Activated T-cell treated with anti-CD3 and anti-CD28 coated beads, Interleukin-2, amount 50 U/mL, for 72 hours (primary cell): ENCODE measurements around the gene SYTL5. TPM values are rescaled to one million over a fixed set of nuclear protein-coding genes. Genes with fewer than 3 reads are reported as not detected.
A peak's percentile ranks its signal among the peaks of the same experiment; 100 is the strongest.
"Not testable (repeated sequence)": the region's sequence is repeated elsewhere in the genome, so short reads cannot be mapped to it uniquely, and the experiment has no call there.

Experiments
- ATAC-seq, 2 donors: fragments of 150-1000 bp; cut with Tn5 transposase; replicated peaks in 1 of 2; 2 replicates each; pipeline ENCODE4 v1.10.0; 2021; ENCODE audit warnings: moderate library complexity in 2 of 2, mild to moderate bottlenecking in 1 of 2
- DNase-seq, 2 donors: peaks; one replicate each; pipeline ENCODE4 v3.0.0; 2021 to 2022; ENCODE audit warnings: mixed read lengths in 1 of 2
- H3K27ac Mint-ChIP-seq: one replicate; pipeline ENCODE4 v1.8.0; 2022; ENCODE audit warnings: mild to moderate bottlenecking, moderate library complexity, mixed read lengths
- H3K27me3 Mint-ChIP-seq: one replicate; pipeline ENCODE4 v1.8.0; 2022; ENCODE audit warnings: low read depth, mixed read lengths
- H3K36me3 Mint-ChIP-seq, 2 donors: one replicate each; pipeline ENCODE4 v1.8.0; 2022; ENCODE audit warnings: mixed read lengths in 2 of 2, mild to moderate bottlenecking in 1 of 2; ENCODE audit not compliant: insufficient read depth in 2 of 2
- H3K4me1 Mint-ChIP-seq: one replicate; pipeline ENCODE4 v1.8.0; 2022; ENCODE audit warnings: low read depth, mixed read lengths
- H3K4me3 Mint-ChIP-seq, 2 donors: one replicate each; pipeline ENCODE4 v1.8.0; 2022; ENCODE audit warnings: mild to moderate bottlenecking in 2 of 2, mixed read lengths in 2 of 2, moderate library complexity in 2 of 2
- H3K9me3 Mint-ChIP-seq, 2 donors: one replicate each; pipeline ENCODE4 v1.8.0; 2022; ENCODE audit warnings: mixed read lengths in 2 of 2
- total RNA-seq, 2 donors: library from RNA; stranded (reverse); gene quantifications; one replicate each; pipeline ENCODE4 v1.2.3, GENCODE V29; 2022

Gene SYTL5
- not detected for total RNA-seq

DNA sequence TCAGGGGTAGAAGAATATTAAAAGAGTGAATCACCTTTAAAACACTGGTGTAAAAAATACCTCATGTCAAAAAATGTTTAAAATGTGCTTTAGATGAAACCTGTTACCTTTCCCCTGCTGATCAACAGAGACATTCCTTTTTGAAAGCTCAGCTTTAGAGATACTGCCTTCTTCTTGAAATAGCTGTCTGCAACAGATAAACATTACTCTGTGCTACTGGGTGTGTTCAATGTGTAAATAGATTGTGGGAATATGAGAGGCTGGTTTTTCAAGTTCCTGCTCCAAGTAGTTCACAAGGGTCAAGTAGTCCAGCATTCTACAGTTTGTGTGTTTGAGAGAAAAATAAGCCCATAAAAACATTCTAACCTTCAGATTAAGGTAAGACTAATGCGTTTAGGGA, at the start of gene SYTL5:
Gene SYTL5 (plus strand): TSS at position 263 of the 400 bp plus-strand sequence. CDS start 27,337 bp downstream, outside the sequence.
- no peaks in the 10 kb centered on the region for H3K4me1 Mint-ChIP-seq
- no peaks in the 10 kb centered on the region for H3K36me3 Mint-ChIP-seq
- peaks cover 44% of the 10 kb centered on the region for H3K27me3 Mint-ChIP-seq
- peaks cover 1 to 6% of the 10 kb centered on the region in 2 donors for H3K9me3 Mint-ChIP-seq
- DNase-seq (no peak), ATAC-seq (no peak)
- H3K4me3 Mint-ChIP-seq = no peak within 1 kb of the TSS
- H3K27ac Mint-ChIP-seq = no peak within 1 kb of the TSS

DNA sequence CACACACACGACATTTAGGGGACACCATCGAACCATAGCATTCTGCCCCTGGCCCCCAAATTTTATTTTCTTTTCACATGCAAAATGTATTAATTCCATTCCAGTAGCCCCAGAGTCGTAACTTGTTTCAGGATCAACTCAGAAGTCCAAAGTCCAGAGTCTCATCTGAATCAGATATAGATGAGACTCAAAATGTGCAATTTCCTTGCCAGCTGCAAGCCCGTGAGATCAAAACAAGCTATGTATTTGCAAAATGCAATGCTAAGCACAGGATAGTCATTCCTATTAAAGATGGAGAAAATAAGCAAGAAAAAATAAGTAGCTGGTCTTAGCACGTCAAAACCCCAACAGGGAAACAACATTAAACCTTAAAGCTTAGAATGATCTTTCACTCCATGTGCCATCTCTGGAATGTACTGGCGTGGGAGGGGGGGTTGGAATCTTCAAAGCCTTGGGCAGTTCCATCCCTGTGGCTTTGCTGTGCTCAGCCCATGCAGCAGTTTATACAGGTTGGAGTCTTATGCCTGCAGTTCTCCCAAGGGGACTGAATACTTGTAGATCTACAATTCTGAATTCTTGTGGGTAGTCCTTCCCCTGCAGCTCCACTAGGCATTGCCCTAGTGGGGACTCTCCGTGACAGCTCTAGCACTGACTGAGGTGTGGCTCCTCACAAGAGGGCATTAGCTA, 47.7 kb upstream of the SYTL5 start:
- peaks cover 5% of the 10 kb centered on the region for H3K4me1 Mint-ChIP-seq
- H3K9me3 Mint-ChIP-seq = peaks cover 0 to 2% of the 10 kb centered on the region in 2 donors
- H3K27me3 Mint-ChIP-seq = peaks cover 18% of the 10 kb centered on the region
- H3K4me3 Mint-ChIP-seq = no peak overlapping the region
- no peak overlapping the region for H3K27ac Mint-ChIP-seq
- H3K36me3 Mint-ChIP-seq = no peaks in the 10 kb centered on the region
- DNase-seq (no peak), ATAC-seq (no peak)

DNA sequence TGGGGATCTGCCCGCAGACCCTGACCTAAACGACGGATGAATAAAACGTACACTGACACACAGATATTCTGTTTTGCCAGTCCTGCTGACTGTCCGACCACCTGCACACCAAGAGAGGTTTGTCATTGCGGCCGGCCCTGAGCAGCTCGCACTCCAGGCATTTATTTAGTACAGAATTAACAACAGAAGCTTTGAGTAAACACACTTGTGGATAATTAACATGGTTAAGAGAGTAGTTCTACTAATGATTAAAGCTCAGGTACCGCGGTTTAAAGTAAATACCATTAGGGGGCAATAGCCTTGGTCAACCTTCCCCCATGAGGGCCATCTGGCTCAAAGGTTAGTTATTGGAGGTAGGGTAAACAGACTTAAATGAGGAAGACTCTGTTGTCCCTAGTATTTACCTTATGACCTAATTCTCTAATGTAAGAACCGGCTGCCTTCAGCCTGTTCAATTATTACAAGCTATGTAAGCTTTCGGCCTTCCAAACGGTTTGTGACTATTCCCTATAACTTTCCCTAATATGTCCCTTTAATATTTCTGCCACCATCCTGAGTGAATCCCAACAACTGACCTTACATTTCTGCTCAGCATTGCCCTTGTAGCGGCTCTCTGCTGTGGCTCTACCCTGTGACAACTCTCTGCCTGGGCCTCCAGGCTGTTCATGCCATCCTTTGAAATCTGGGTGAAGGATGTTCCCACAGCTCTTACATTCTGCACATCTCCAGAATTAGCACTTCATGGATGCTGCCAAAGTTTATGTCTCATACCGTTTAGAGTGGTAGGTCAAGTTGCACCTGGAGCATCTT, 46.9 kb upstream of the SYTL5 start:
- no peak for ATAC-seq
- H3K9me3 Mint-ChIP-seq = peaks cover 0 to 2% of the 10 kb centered on the region in 2 donors
- DNase-seq = no peak
- no peak overlapping the region for H3K4me3 Mint-ChIP-seq
- peaks cover 18% of the 10 kb centered on the region for H3K27me3 Mint-ChIP-seq
- no peaks in the 10 kb centered on the region for H3K36me3 Mint-ChIP-seq
- peaks cover 5% of the 10 kb centered on the region for H3K4me1 Mint-ChIP-seq
- no peak overlapping the region for H3K27ac Mint-ChIP-seq

DNA sequence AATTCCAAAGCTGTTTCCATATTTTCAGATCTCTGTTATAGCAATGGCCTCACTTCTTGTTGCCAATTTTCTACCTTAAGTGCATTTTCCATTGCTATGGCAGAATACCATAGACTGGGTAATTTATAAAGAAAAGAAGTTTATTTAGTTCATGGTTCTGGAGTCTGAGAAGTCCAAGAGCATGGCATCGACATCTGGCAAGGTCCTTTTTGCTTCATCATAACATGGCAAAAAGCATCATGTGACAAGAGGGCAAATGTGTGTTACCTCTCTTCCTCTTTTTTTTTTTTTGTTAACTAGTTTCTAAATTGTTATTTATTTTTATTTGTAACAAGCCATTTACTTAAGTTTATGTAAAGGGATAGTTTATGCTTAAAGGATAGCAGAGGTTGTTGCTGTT, 45.2 kb upstream of the SYTL5 start:
- DNase-seq (no peak), ATAC-seq (no peak)
- H3K36me3 Mint-ChIP-seq = no peaks in the 10 kb centered on the region
- peaks cover 18% of the 10 kb centered on the region for H3K27me3 Mint-ChIP-seq
- H3K4me3 Mint-ChIP-seq = no peak overlapping the region
- peaks cover 5% of the 10 kb centered on the region for H3K4me1 Mint-ChIP-seq
- H3K27ac Mint-ChIP-seq = no peak overlapping the region
- peaks cover 0 to 2% of the 10 kb centered on the region in 2 donors for H3K9me3 Mint-ChIP-seq

DNA sequence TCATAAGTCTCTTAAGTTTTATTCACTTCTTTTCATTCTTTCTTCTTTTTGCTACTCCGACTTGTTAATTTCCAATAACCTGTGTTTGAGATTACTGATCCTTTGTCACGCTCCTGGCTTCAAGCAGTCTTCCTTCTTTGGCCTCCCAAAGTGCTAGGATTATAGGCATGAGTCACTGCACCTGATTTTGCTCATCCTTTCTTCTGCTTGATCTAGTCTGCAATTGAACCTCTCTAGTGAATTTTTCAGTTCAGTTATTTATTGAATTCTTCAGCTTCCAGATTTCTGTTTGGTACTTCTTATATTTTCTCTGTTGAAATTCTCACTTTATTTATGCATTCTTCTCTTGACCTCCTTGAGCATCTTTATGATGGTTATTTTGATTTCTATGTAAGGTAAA, 38.6 kb upstream of the SYTL5 start:
- no peak for DNase-seq
- H3K9me3 Mint-ChIP-seq = peaks cover 0 to 6% of the 10 kb centered on the region in 2 donors
- H3K4me1 Mint-ChIP-seq = no peaks in the 10 kb centered on the region
- H3K27ac Mint-ChIP-seq = no peak overlapping the region
- ATAC-seq = no peak
- H3K27me3 Mint-ChIP-seq = peaks cover 20% of the 10 kb centered on the region
- H3K4me3 Mint-ChIP-seq = no peak overlapping the region
- peaks cover 0 to 2% of the 10 kb centered on the region in 2 donors for H3K36me3 Mint-ChIP-seq

DNA sequence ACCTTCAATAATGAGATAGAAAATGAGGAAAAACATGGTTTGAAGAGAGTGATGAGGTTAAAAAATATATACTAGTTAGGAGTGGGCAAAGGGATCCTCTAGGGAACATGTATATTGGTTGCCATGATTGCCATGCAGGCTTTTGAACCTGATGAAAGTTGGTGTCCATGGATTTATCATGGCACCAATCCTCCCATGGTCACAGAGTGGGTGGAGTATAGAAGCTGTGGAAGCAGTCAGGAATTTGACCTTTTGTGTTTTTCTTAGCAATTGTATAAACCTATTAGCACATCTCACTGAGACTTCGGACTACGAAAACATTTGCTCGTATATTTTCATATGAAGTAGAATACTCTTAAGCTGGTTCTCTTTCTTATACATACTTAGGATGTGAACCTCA, 30.9 kb upstream of the SYTL5 start:
- DNase-seq (no peak), ATAC-seq (no peak)
- Mint-ChIP-seq H3K36me3 (peaks cover 0 to 3% of the 10 kb centered on the region in 2 donors), H3K4me3 (no peak overlapping the region), H3K4me1 (peaks cover 14% of the 10 kb centered on the region), H3K27ac (no peak overlapping the region), H3K27me3 (peaks cover 76% of the 10 kb centered on the region), H3K9me3 (no peaks in the 10 kb centered on the region)

DNA sequence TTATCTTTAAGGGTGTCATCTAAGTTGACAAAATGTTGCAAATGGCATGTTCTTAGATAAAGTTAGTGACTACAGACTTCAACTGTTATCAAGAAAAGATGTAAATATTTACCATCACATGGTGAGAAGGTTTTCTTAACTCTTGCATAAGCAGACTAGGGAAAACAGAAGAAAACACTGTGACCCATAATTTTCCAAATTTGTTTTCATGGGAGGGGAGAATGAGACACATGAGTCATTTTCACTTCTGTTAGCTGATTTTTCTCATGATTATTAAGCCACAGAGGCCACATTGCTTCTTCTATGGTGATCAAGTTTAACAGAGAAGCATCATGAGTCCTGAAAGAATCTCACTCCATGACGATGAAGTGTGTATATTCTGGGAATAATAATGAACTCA, 30.2 kb upstream of the SYTL5 start:
- ATAC-seq (no peak), DNase-seq (no peak)
- H3K27ac Mint-ChIP-seq = no peak overlapping the region

DNA sequence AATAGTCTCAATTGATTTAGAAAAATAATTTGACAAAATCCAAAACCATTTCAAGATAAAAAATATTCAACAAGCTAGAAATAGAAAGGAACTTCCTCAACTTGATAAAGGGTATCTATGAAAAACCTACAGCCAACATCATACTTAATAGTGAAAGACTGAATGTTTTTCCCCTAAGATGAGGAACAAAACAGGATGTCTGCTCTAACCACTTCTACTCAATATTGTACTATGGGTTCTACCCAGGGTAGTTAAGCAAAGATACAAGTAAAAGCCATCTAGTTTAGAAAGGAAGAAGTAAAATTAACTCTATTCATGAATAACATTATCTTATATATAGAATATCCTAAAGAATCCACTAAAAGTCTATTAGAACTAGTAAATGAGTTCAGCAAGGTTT, 21.5 kb upstream of the SYTL5 start:
- Mint-ChIP-seq H3K27ac (no peak overlapping the region), H3K36me3 (no peaks in the 10 kb centered on the region), H3K4me3 (no peak overlapping the region), H3K27me3 (peaks cover 38% of the 10 kb centered on the region), H3K9me3 (no peaks in the 10 kb centered on the region), H3K4me1 (peaks cover 5% of the 10 kb centered on the region)
- DNase-seq = no peak
- ATAC-seq = peak; percentile 78

More for the DNA sequence above, 30.2 kb upstream of the SYTL5 start:
- no peak overlapping the region for H3K4me3 Mint-ChIP-seq
- H3K9me3 Mint-ChIP-seq = no peaks in the 10 kb centered on the region
- H3K27me3 Mint-ChIP-seq = peaks cover 72% of the 10 kb centered on the region
- peaks cover 14% of the 10 kb centered on the region for H3K4me1 Mint-ChIP-seq
- peaks cover 0 to 3% of the 10 kb centered on the region in 2 donors for H3K36me3 Mint-ChIP-seq

DNA sequence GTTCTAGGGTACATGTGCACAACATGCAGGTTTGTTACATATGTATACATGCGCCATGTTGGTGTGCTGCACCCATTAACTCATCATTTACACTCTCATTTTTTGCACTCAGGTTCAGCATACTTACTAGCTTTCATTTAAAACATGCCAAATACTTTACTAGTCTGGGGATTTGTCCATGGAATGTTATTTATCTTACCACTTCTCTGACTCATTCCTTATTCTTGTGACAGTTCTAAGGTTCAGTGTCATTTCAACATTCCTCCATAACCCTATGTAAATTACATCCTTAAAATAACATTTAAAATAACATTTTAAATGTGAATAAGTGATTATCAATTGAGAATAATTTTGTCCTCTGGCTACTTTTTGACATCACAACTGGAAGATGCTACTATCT, 19.5 kb upstream of the SYTL5 start:
- Mint-ChIP-seq H3K27ac (no peak overlapping the region), H3K4me3 (no peak overlapping the region), H3K4me1 (peaks cover 5% of the 10 kb centered on the region), H3K9me3 (no peaks in the 10 kb centered on the region), H3K36me3 (no peaks in the 10 kb centered on the region), H3K27me3 (peaks cover 37% of the 10 kb centered on the region)
- DNase-seq = no peak
- ATAC-seq = no peak

DNA sequence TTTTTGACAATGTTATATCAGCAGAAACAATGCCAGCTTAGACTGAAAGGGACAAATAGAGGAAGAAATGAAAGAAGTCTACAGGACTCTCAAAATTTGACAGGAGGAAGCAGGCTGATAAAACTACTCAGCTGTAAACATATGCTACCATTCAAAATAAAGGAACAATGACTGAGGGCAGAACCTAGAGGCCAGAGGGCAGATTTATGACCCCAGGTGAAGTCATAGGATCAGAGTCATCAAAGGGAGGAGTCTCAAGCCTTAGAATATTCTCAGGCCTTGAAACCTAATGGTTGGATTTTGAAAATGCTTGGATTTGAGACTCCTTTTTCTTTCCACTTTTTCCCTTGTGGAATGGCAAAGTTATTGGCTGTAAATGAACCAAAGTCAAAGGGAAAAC, 17.0 kb upstream of the SYTL5 start:
- ATAC-seq = no peak
- H3K36me3 Mint-ChIP-seq = no peaks in the 10 kb centered on the region
- no peak overlapping the region for H3K27ac Mint-ChIP-seq

DNA sequence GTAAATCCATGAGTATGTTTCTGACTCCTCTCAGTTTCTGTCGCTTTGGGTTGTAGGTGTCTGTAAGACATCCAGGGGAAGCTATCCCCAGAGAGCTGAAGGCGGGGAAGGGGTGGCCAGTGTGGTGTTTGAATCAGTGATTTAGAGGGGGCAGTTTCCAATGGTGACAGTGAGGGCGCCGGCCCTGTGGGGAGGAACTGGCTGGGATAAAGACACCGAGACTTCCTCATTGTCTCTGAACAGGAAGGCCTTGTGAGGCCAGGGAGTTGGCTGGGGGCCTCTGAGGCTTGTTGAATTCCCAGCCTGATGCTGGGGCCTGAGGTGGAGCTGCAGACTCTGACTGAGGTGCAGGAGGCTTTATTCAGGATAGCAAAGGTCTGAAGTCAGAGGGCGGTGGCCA, 15.1 kb upstream of the SYTL5 start:
- not testable (repeated sequence) for H3K9me3 Mint-ChIP-seq, H3K4me3 Mint-ChIP-seq, ATAC-seq, H3K4me1 Mint-ChIP-seq, H3K27ac Mint-ChIP-seq, DNase-seq, H3K36me3 Mint-ChIP-seq
- peaks cover 29% of the 10 kb centered on the region for H3K27me3 Mint-ChIP-seq

More for the DNA sequence above, 17.0 kb upstream of the SYTL5 start:
- Mint-ChIP-seq H3K27me3 (peaks cover 29% of the 10 kb centered on the region), H3K9me3 (no peaks in the 10 kb centered on the region), H3K4me3 (no peak overlapping the region), H3K4me1 (no peaks in the 10 kb centered on the region)
- no peak for DNase-seq

DNA sequence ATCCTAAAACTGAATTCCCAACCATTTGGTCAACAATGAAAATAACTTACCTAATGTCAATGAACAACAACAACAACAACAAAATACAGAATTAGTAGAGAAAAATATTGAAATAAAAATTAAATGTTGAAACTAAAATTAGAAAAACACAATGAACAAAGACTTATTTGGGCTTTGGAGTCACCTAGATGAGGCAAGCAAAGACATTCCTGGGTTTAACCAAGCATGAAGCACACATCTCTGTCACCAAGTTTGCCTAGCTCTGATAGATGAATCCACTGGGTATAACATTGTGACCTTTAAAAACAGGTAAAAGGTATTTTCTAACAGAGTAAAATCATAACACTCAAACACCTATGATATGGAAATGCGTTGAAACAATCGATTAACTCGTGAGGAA, 13.2 kb upstream of the SYTL5 start:
- Mint-ChIP-seq H3K27me3 (peaks cover 21% of the 10 kb centered on the region), H3K27ac (no peak overlapping the region), H3K36me3 (no peaks in the 10 kb centered on the region), H3K4me1 (no peaks in the 10 kb centered on the region), H3K4me3 (no peak overlapping the region), H3K9me3 (no peaks in the 10 kb centered on the region)
- ATAC-seq = no peak
- no peak for DNase-seq

DNA sequence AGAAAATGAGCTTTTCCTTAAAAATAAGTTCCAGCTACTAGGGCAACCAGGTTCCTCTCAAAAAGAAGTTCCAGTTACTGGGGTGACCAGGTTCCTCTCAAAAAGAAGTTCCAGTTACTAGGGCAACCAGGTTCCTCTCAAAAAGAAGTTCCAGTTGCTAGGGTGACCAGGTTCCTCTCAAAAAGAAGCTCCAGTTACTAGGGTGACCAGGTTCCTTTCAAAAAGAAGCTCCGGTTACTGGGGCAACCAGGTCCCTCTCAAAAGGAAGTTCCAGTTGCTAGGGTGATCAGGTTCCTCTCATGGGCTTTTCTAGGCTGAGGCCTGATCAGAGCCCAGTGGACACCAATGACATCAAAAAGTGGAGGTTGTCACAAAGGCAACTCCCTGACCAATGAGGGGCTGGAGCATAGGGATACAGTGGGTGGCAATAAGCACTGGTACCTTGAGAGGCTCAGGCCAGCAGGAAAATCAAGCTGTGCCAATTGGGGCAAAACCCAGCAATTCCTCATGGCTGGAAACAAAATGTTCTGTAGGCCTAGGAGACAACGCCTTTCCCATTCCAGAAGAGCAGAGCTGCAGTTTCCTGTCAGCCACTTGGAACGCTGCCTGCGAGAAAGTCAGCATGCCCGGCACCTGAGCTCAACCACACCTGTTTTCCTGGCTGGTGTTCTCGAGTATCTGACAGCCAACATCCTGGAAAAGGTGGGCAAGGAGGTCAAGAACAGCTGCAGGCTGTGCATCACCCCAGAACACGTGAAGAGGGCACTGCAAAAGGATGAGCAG, 12.3 kb upstream of the SYTL5 start:
- Mint-ChIP-seq H3K4me3 (no peak overlapping the region), H3K27me3 (peaks cover 23% of the 10 kb centered on the region), H3K4me1 (no peaks in the 10 kb centered on the region), H3K36me3 (no peaks in the 10 kb centered on the region), H3K27ac (no peak overlapping the region), H3K9me3 (no peaks in the 10 kb centered on the region)
- no peak for ATAC-seq
- no peak for DNase-seq
